Fibroblast of mammary gland (primary cell): Measurements from ENCODE around the gene GIPC3.

Source experiments
- DNase-seq: peaks from one replicate; pipeline ENCODE4 v3.0.0-alpha.2; 2010; ENCODE audit warnings: low read depth
- H3K4me3 ChIP-seq: 2 replicates; pipeline ENCODE4 v1.5.1; 2011; ENCODE audit warnings: low read depth, mild to moderate bottlenecking, low read length, moderate library complexity; ENCODE audit not compliant: control insufficient read depth
- TF ChIP-seq, protein P1 (sequence below): conservative IDR thresholded peaks from 2 replicates; pipeline ENCODE4 v1.5.1; 2011; ENCODE audit warnings: low read depth, low read length, inconsistent platforms; ENCODE audit not compliant: control insufficient read depth, insufficient read depth

The GIPC3 gene

GRCh38 chr19:3619631-3620012 lies 34.3 kb downstream of the GIPC3 start:
- TF ChIP-seq, protein P1, sequence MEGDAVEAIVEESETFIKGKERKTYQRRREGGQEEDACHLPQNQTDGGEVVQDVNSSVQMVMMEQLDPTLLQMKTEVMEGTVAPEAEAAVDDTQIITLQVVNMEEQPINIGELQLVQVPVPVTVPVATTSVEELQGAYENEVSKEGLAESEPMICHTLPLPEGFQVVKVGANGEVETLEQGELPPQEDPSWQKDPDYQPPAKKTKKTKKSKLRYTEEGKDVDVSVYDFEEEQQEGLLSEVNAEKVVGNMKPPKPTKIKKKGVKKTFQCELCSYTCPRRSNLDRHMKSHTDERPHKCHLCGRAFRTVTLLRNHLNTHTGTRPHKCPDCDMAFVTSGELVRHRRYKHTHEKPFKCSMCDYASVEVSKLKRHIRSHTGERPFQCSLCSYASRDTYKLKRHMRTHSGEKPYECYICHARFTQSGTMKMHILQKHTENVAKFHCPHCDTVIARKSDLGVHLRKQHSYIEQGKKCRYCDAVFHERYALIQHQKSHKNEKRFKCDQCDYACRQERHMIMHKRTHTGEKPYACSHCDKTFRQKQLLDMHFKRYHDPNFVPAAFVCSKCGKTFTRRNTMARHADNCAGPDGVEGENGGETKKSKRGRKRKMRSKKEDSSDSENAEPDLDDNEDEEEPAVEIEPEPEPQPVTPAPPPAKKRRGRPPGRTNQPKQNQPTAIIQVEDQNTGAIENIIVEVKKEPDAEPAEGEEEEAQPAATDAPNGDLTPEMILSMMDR: no peak
- H3K4me3 ChIP-seq: no peak overlapping the region
- no peak for DNase-seq

DNA sequence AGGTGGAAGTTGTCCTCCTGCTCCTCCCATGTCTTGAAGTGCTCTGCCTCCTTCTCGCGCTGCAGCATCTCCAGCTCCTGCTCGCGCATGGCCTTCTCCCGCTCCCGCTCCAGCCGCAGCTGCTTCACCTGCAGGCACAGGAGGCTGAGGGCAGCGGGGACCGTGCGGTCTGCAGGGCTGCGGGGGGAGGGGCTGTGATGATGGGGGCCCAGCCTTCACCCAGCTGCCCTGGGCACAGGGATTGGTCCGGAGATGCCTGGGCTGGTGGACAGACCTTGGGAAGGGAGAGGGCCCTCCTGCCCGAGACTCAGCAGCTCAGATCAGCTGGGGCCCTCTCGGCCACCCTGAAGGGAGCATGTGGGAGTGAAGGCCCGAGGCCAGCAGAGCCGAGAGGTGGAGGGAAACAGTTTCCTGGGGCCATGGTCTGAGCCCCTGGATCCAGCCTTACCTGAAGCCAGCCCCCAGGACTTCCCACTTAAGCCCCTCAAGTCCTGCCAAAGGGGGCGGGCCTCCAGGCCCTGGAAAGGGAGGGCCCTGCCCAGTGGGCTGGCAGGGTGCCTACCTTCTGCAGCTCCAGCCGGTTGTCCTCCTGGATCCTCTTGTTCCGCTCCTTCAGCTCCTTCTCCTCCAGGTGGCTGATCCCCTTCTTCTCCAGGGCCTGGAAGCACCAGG lies 35.0 kb downstream of the GIPC3 start:
- TF ChIP-seq, protein P1: no peak
- no peak overlapping the region for H3K4me3 ChIP-seq
- no peak for DNase-seq

- no peak overlapping the region for H3K4me3 ChIP-seq
- TF ChIP-seq, protein P1: no peak
- no peak for DNase-seq
These were observed 35.7 kb downstream of the GIPC3 start for GRCh38 chr19:3620817-3621547.

DNA sequence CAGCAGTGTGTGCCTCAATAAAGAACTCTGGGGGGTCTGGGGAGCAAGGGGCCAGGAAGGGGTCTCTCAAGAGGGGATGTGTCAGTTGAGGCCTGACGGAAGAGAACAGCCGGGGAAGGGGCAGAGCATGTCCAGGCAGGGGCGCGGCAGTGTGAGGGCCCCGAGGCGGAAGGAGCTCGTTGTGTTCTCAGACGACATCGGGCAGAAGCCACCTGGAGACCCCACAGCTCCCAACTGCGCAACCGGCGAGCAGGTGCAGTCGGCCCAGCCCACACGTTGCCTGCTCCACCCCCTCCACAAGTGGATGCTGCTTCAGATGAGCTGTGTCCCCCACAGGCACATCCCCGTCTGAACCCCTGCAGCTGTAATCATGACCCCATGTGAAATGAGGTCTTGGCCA lies 36.4 kb downstream of the GIPC3 start:
- H3K4me3 ChIP-seq: no peak overlapping the region
- no peak for DNase-seq
- TF ChIP-seq, protein P1: no peak

GRCh38 chr19:3622224-3622623 lies 36.9 kb downstream of the GIPC3 start:
- TF ChIP-seq, protein P1: no peak
- no peak overlapping the region for H3K4me3 ChIP-seq
- no peak for DNase-seq

GRCh38 chr19:3623716-3624115 lies 38.4 kb downstream of the GIPC3 start:
- TF ChIP-seq, protein P1: no peak
- DNase-seq: no peak
- no peak overlapping the region for H3K4me3 ChIP-seq
